Measurements from ENCODE around the gene NTRK3.

DNA sequence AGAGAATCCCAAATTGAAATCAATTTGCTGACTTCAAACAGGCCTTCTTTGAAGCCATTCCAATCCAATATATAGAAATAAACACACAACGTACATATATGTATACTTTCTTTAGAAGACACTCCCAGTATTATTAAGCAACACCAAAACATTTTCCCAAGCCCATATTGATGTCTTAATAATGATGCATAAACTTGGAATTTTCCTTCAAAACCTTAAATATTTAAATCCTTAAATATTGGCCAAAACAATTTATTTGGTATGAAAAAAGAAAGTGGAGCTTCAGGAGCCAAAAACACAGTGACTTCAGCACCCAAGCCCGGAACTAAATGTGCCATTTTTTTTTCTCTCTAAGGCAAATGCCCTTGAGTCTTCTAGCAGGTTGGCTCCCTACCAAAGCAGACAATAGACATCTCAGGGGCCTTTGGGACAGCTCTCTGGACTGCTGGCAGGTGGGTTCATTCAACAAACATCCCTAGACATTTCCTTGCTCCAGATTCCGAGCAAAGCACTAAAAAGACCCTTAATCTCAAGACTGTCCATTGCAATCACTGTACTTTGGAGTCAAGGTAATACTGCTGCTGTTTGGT, 384.7 kb downstream of the NTRK3 start:
- TF ChIP-seq EZH2 (IDR thresholded peaks at IDR 0.05) = no peak
- TF ChIP-seq POLR2AphosphoS5 (IDR thresholded peaks at IDR 0.05; ENCODE audit: borderline replicate concordance, low read depth, low read length) = no peak
- TF ChIP-seq FOXP2 (optimal IDR thresholded peaks at IDR 0.05; ENCODE audit: control extremely low read depth, extremely low read length, insufficient read depth) = no peak

All from SK-N-MC (cell line).